ENCODE results near the gene FBN1. TPM values are rescaled to one million over a fixed set of nuclear protein-coding genes. Genes with fewer than 3 reads are reported as not detected.

FBN1 gene
- total RNA-seq, 2 donors from 2014 or later = 12.1 to 81.9 TPM

- intact Hi-C loops (cut with DNase I) = no loop called here
Measured at GRCh38 chr15:48555241-48555881, 90.1 kb downstream of the FBN1 start.

GRCh38 chr15:48554112-48554511 is 91.4 kb downstream of the FBN1 start:
- no peak for DNase-seq (ENCODE audit: low spot score)
- H3K9me3 ChIP-seq = no peaks in the 10 kb centered on the region
- TF ChIP-seq POLR2A (IDR thresholded peaks at IDR 0.05) = no peak
- TF ChIP-seq POLR2AphosphoS5 (IDR thresholded peaks at IDR 0.05) = no peak
- TF ChIP-seq, protein P1, sequence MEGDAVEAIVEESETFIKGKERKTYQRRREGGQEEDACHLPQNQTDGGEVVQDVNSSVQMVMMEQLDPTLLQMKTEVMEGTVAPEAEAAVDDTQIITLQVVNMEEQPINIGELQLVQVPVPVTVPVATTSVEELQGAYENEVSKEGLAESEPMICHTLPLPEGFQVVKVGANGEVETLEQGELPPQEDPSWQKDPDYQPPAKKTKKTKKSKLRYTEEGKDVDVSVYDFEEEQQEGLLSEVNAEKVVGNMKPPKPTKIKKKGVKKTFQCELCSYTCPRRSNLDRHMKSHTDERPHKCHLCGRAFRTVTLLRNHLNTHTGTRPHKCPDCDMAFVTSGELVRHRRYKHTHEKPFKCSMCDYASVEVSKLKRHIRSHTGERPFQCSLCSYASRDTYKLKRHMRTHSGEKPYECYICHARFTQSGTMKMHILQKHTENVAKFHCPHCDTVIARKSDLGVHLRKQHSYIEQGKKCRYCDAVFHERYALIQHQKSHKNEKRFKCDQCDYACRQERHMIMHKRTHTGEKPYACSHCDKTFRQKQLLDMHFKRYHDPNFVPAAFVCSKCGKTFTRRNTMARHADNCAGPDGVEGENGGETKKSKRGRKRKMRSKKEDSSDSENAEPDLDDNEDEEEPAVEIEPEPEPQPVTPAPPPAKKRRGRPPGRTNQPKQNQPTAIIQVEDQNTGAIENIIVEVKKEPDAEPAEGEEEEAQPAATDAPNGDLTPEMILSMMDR (IDR thresholded peaks at IDR 0.05) = no peak
- H3K4me3 ChIP-seq = no peak overlapping the region
- H3K4me1 ChIP-seq (replicated peaks) = no peaks in the 10 kb centered on the region
- no peak overlapping the region for H3K27ac ChIP-seq
- intact Hi-C loops (cut with DNase I) = no loop called here
- H3K27me3 ChIP-seq (replicated peaks; ENCODE audit: insufficient read depth) = no peaks in the 10 kb centered on the region
- 92% methylated on average over 5 of the region's 5 CpGs for WGBS
- no peaks in the 10 kb centered on the region for H3K36me3 ChIP-seq

More at GRCh38 chr15:48555241-48555881, 90.1 kb downstream of the FBN1 start:
- no peak overlapping the region for H3K4me3 ChIP-seq
- H3K9me3 ChIP-seq = no peaks in the 10 kb centered on the region
- no peak overlapping the region for H3K27ac ChIP-seq
- DNase-seq (ENCODE audit: low spot score) = no peak
- 79% methylated on average over 6 of the region's 6 CpGs for WGBS
- H3K27me3 ChIP-seq (replicated peaks; ENCODE audit: insufficient read depth) = no peaks in the 10 kb centered on the region
- H3K36me3 ChIP-seq = no peaks in the 10 kb centered on the region
- H3K4me1 ChIP-seq (replicated peaks) = no peaks in the 10 kb centered on the region
- TF ChIP-seq POLR2A (IDR thresholded peaks at IDR 0.05) (no peak), POLR2AphosphoS5 (IDR thresholded peaks at IDR 0.05) (no peak)
- TF ChIP-seq, protein P1 (IDR thresholded peaks at IDR 0.05) = no peak

DNA sequence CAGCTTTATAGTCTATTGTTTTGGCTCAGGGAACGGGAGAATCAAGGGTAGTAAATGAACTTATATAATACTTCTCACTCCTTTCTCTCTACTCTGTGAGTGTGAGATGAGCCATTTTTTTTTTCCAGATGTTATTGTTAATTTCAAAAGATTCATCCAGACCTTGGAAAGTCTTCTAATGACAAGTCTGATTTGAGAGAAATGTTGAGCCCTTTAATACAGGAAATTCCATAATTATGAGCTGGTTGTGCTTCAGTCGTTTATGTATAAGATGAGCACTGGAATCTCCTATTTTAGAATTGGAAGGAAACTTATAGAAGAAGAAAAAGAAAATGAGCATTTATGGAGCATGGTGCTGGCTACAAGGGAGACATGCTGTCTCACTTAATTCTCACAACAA is 92.0 kb downstream of the FBN1 start:
- Histone ChIP-seq H3K9me3 (no peaks in the 10 kb centered on the region), H3K36me3 (no peaks in the 10 kb centered on the region), H3K27ac (no peak overlapping the region), H3K27me3 (replicated peaks; ENCODE audit: insufficient read depth) (no peaks in the 10 kb centered on the region), H3K4me3 (no peak overlapping the region), H3K4me1 (replicated peaks) (no peaks in the 10 kb centered on the region)
- intact Hi-C loops (cut with DNase I) = no loop called here
- TF ChIP-seq POLR2A (IDR thresholded peaks at IDR 0.05) (no peak), POLR2AphosphoS5 (IDR thresholded peaks at IDR 0.05) (no peak)
- TF ChIP-seq, protein P1 (IDR thresholded peaks at IDR 0.05) = no peak
- 65% methylated on average over 2 of the region's 2 CpGs for WGBS
- DNase-seq (ENCODE audit: low spot score) = no peak

DNA sequence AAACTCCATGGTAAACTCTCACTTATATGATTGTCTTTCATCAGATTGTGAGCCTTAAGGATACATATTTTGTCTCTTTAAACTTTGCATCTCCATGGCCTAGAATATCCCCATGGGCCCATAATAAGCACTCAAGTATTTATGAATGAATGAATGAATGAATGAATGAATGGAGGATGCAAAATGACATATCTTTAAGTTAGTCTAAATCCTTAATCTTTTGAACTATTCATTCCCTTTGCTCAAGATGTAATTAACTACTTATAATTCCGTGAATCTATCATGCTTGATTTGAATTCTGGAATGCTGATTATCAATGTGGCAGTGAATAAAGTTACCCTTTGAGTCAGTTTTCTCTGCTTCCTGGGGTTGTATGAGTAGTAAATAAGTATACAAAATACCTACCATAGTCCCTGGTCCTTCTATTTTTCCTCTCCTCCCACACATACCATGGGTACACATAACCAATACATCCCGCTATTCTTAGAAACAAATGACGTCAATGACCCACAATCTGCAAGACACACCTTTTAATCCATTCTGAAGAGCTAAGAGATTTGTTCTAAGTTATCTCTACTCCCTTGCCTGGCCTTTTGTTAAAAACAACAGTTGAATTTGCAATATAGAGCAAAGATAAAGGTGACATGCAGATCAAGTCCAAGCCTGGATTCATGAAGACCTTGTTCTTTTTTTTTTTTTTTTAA is 94.5 kb downstream of the FBN1 start:
- no peak for TF ChIP-seq POLR2AphosphoS5 (IDR thresholded peaks at IDR 0.05)
- no peak for TF ChIP-seq POLR2A (IDR thresholded peaks at IDR 0.05)
- TF ChIP-seq, protein P1 (IDR thresholded peaks at IDR 0.05) = no peak
- no peak overlapping the region for H3K27ac ChIP-seq
- 90% methylated on average over 3 of the region's 3 CpGs for WGBS

GRCh38 chr15:48548455-48548854 is 97.1 kb downstream of the FBN1 start:
- Histone ChIP-seq H3K36me3 (no peaks in the 10 kb centered on the region), H3K27ac (no peak overlapping the region), H3K4me3 (no peak overlapping the region), H3K9me3 (no peaks in the 10 kb centered on the region), H3K27me3 (replicated peaks; ENCODE audit: insufficient read depth) (no peaks in the 10 kb centered on the region), H3K4me1 (replicated peaks) (no peaks in the 10 kb centered on the region)
- WGBS = 70% methylated on average over 2 of the region's 2 CpGs
- DNase-seq (ENCODE audit: low spot score) = no peak
- intact Hi-C loops (cut with DNase I) = no loop called here
- TF ChIP-seq, protein P1 (IDR thresholded peaks at IDR 0.05) = no peak
- TF ChIP-seq POLR2AphosphoS5 (IDR thresholded peaks at IDR 0.05) = no peak
- TF ChIP-seq POLR2A (IDR thresholded peaks at IDR 0.05) = no peak

More for the DNA sequence above, 94.5 kb downstream of the FBN1 start:
- intact Hi-C loops (cut with DNase I) = no loop called here
- no peak for DNase-seq (ENCODE audit: low spot score)
- H3K9me3 ChIP-seq = no peaks in the 10 kb centered on the region
- no peaks in the 10 kb centered on the region for H3K27me3 ChIP-seq (replicated peaks; ENCODE audit: insufficient read depth)
- H3K4me3 ChIP-seq = no peak overlapping the region
- no peaks in the 10 kb centered on the region for H3K4me1 ChIP-seq (replicated peaks)
- no peaks in the 10 kb centered on the region for H3K36me3 ChIP-seq
